ENCODE measurements around the gene AQP1. TPM values are rescaled to one million over a fixed set of nuclear protein-coding genes. Genes with fewer than 3 reads are reported as not detected.

The AQP1 gene
- total and polyA plus RNA-seq, 2 of the 8 experiments (the other 6 are each of a cell fraction or from before 2014, with no cell fraction given) = 0.18 to 0.19 TPM

DNA sequence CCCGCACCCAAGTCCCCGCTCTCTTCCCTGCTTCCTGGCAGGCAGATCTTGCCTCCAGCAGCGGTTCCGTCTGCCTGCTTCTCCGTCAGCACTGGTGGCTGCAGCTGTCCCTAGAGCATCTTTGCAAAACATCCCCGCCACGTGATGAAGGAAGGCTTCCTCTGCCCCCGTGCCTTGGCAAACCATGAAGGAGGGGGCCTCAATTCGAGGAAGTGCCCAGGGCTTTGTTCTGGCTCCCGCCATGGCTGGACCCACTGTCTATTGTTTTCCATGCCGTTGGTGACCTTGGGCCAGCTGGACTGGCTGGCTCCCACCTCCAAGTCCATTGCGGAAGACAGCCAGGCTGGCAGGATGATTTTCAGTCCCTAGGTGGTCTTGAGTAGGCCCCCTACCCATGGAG is 13.2 kb upstream of the AQP1 start (continued):
- no peak for TF ChIP-seq MAFK (IDR thresholded peaks at IDR 0.05; ENCODE audit: low read depth, low read length)
- TF ChIP-seq, protein P1, sequence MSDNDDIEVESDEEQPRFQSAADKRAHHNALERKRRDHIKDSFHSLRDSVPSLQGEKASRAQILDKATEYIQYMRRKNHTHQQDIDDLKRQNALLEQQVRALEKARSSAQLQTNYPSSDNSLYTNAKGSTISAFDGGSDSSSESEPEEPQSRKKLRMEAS (IDR thresholded peaks at IDR 0.05) = no peak
- no peak for TF ChIP-seq JUN (IDR thresholded peaks at IDR 0.05; ENCODE audit: low read depth, low read length)
- no peak for TF ChIP-seq CBX8 (IDR thresholded peaks at IDR 0.05; ENCODE audit: borderline replicate concordance, low read depth, low read length)
- TF ChIP-seq, protein P2, sequence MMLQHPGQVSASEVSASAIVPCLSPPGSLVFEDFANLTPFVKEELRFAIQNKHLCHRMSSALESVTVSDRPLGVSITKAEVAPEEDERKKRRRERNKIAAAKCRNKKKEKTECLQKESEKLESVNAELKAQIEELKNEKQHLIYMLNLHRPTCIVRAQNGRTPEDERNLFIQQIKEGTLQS (IDR thresholded peaks at IDR 0.05; ENCODE audit: insufficient read depth, low read depth, low read length) = no peak
- TF ChIP-seq POLR2A (IDR thresholded peaks at IDR 0.05; ENCODE audit: control extremely low read depth in 1 of 2, low read depth in 2 of 2, low read length in 2 of 2) = no peak
- no peak for TF ChIP-seq SUZ12 (IDR thresholded peaks at IDR 0.05; ENCODE audit: low read length)
